ENCODE results near the gene NOA1.

NOA1 gene

GRCh38 chr4:56977321-56978012 is at the start of gene NOA1:
NOA1 (minus strand) TSS chr4:56977606; CDS start chr4:56977585, 21 bp downstream.
- intact Hi-C loops (cut with micrococcal nuclease) = loop anchor here (1.0 to 5.0 kb wide), 4 partner anchors 68 to 1125 kb away; partner anchors contain the start of genes CEP135, EXOC1 and PAICS
- Mint-ChIP-seq H3K4me3 (peak within 1 kb of the TSS; percentile 93), H3K9me3 (peaks cover 10% of the 10 kb centered on the region), H3K27ac (peak within 1 kb of the TSS; percentile 96), H3K4me1 (ENCODE audit: low read depth) (peaks cover 39% of the 10 kb centered on the region), H3K27me3 (no peaks in the 10 kb centered on the region), H3K36me3 (ENCODE audit: low read depth) (peaks cover 63% of the 10 kb centered on the region)

- Mint-ChIP-seq H3K27ac (no peak overlapping the region), H3K27me3 (no peaks in the 10 kb centered on the region), H3K36me3 (ENCODE audit: low read depth) (peaks cover 97% of the 10 kb centered on the region), H3K9me3 (no peaks in the 10 kb centered on the region), H3K4me3 (no peak overlapping the region), H3K4me1 (ENCODE audit: low read depth) (no peaks in the 10 kb centered on the region)
- intact Hi-C loops (cut with micrococcal nuclease) = loop anchor here (5.0 kb wide), 1 partner anchor 536 kb away; no protein-coding TSS in a partner anchor
Observed at GRCh38 chr4:57023104-57023503, 45.7 kb upstream of the NOA1 start.

- Mint-ChIP-seq H3K4me3 (no peak overlapping the region), H3K9me3 (no peaks in the 10 kb centered on the region), H3K4me1 (ENCODE audit: low read depth) (no peaks in the 10 kb centered on the region), H3K27me3 (no peaks in the 10 kb centered on the region), H3K27ac (no peak overlapping the region), H3K36me3 (ENCODE audit: low read depth) (peaks cover 96% of the 10 kb centered on the region)
- intact Hi-C loops (cut with micrococcal nuclease) = loop anchor here (5.0 kb wide), 1 partner anchor 533 kb away; no protein-coding TSS in a partner anchor
Observed at GRCh38 chr4:57020467-57021101, 43.2 kb upstream of the NOA1 start.

- H3K4me3 Mint-ChIP-seq = no peak overlapping the region
Observed at GRCh38 chr4:57018980-57019379, 41.6 kb upstream of the NOA1 start.

GRCh38 chr4:57013543-57014120 is 36.2 kb upstream of the NOA1 start:
- H3K36me3 Mint-ChIP-seq (ENCODE audit: low read depth) = peaks cover 91% of the 10 kb centered on the region
- H3K4me1 Mint-ChIP-seq (ENCODE audit: low read depth) = no peaks in the 10 kb centered on the region
- H3K9me3 Mint-ChIP-seq = no peaks in the 10 kb centered on the region
- intact Hi-C loops (cut with micrococcal nuclease) = loop anchor here (10.0 kb wide), 2 partner anchors 1129 to 1589 kb away; no protein-coding TSS in a partner anchor
- no peaks in the 10 kb centered on the region for H3K27me3 Mint-ChIP-seq
- H3K27ac Mint-ChIP-seq = no peak overlapping the region
- no peak overlapping the region for H3K4me3 Mint-ChIP-seq

More at GRCh38 chr4:57018980-57019379, 41.6 kb upstream of the NOA1 start:
- H3K4me1 Mint-ChIP-seq (ENCODE audit: low read depth) = no peaks in the 10 kb centered on the region
- H3K27me3 Mint-ChIP-seq = no peaks in the 10 kb centered on the region
- H3K36me3 Mint-ChIP-seq (ENCODE audit: low read depth) = peaks cover 96% of the 10 kb centered on the region
- no peaks in the 10 kb centered on the region for H3K9me3 Mint-ChIP-seq
- H3K27ac Mint-ChIP-seq = no peak overlapping the region
- intact Hi-C loops (cut with micrococcal nuclease) = loop anchor here (10.0 kb wide), 2 partner anchors 1134 to 1594 kb away; no protein-coding TSS in a partner anchor

GRCh38 chr4:56999751-57000150 is 22.3 kb upstream of the NOA1 start:
- Mint-ChIP-seq H3K27ac (no peak overlapping the region), H3K4me1 (ENCODE audit: low read depth) (no peaks in the 10 kb centered on the region), H3K4me3 (no peak overlapping the region), H3K36me3 (ENCODE audit: low read depth) (peaks cover 99% of the 10 kb centered on the region), H3K27me3 (no peaks in the 10 kb centered on the region), H3K9me3 (no peaks in the 10 kb centered on the region)
- intact Hi-C loops (cut with micrococcal nuclease) = no loop called here

- peaks cover 94% of the 10 kb centered on the region for H3K36me3 Mint-ChIP-seq (ENCODE audit: low read depth)
- no peak overlapping the region for H3K4me3 Mint-ChIP-seq
- H3K27me3 Mint-ChIP-seq = no peaks in the 10 kb centered on the region
- peaks cover 13% of the 10 kb centered on the region for H3K4me1 Mint-ChIP-seq (ENCODE audit: low read depth)
- H3K9me3 Mint-ChIP-seq = no peaks in the 10 kb centered on the region
- intact Hi-C loops (cut with micrococcal nuclease) = no loop called here
- no peak overlapping the region for H3K27ac Mint-ChIP-seq
Observed at GRCh38 chr4:56995525-56995924, 18.1 kb upstream of the NOA1 start.

- Mint-ChIP-seq H3K36me3 (ENCODE audit: low read depth) (peaks cover 83% of the 10 kb centered on the region), H3K4me1 (ENCODE audit: low read depth) (peaks cover 27% of the 10 kb centered on the region), H3K9me3 (no peaks in the 10 kb centered on the region), H3K4me3 (no peak overlapping the region), H3K27ac (peak overlapping the region; percentile 69), H3K27me3 (no peaks in the 10 kb centered on the region)
- intact Hi-C loops (cut with micrococcal nuclease) = no loop called here
Observed at GRCh38 chr4:56990109-56990905, 12.9 kb upstream of the NOA1 start.

GRCh38 chr4:56986952-56987351 is 9.5 kb upstream of the NOA1 start:
- H3K27ac Mint-ChIP-seq = no peak overlapping the region
- intact Hi-C loops (cut with micrococcal nuclease) = no loop called here
- peaks cover 37% of the 10 kb centered on the region for H3K4me1 Mint-ChIP-seq (ENCODE audit: low read depth)
- peaks cover 82% of the 10 kb centered on the region for H3K36me3 Mint-ChIP-seq (ENCODE audit: low read depth)
- no peaks in the 10 kb centered on the region for H3K9me3 Mint-ChIP-seq
- no peaks in the 10 kb centered on the region for H3K27me3 Mint-ChIP-seq
- H3K4me3 Mint-ChIP-seq = no peak overlapping the region

GRCh38 chr4:56986192-56986591 is 8.8 kb upstream of the NOA1 start:
- Mint-ChIP-seq H3K27me3 (no peaks in the 10 kb centered on the region), H3K36me3 (ENCODE audit: low read depth) (peaks cover 81% of the 10 kb centered on the region), H3K9me3 (no peaks in the 10 kb centered on the region), H3K27ac (no peak overlapping the region), H3K4me3 (no peak overlapping the region), H3K4me1 (ENCODE audit: low read depth) (peaks cover 36% of the 10 kb centered on the region)
- intact Hi-C loops (cut with micrococcal nuclease) = no loop called here

- Mint-ChIP-seq H3K4me1 (ENCODE audit: low read depth) (peaks cover 24% of the 10 kb centered on the region), H3K36me3 (ENCODE audit: low read depth) (peaks cover 73% of the 10 kb centered on the region), H3K9me3 (no peaks in the 10 kb centered on the region), H3K4me3 (no peak overlapping the region), H3K27me3 (no peaks in the 10 kb centered on the region), H3K27ac (no peak overlapping the region)
- intact Hi-C loops (cut with micrococcal nuclease) = no loop called here
Observed at GRCh38 chr4:56981795-56982201, 4.4 kb upstream of the NOA1 start.

GRCh38 chr4:56979421-56980072 is 2.1 kb upstream of the NOA1 start:
- Mint-ChIP-seq H3K36me3 (ENCODE audit: low read depth) (peaks cover 62% of the 10 kb centered on the region), H3K27me3 (no peaks in the 10 kb centered on the region), H3K4me1 (ENCODE audit: low read depth) (peaks cover 35% of the 10 kb centered on the region), H3K4me3 (peak overlapping the region; percentile 93), H3K9me3 (no peaks in the 10 kb centered on the region), H3K27ac (peak overlapping the region; percentile 96)
- intact Hi-C loops (cut with micrococcal nuclease) = loop anchor here (2.0 to 5.0 kb wide), 3 partner anchors 543 to 1127 kb away; partner anchors contain the start of genes CEP135, EXOC1 and PAICS

- intact Hi-C loops (cut with micrococcal nuclease) = loop anchor here (2.0 to 5.0 kb wide), 3 partner anchors 542 to 1127 kb away; partner anchors contain the start of genes CEP135, EXOC1 and PAICS
- H3K9me3 Mint-ChIP-seq = peaks cover under 1% of the 10 kb centered on the region
- H3K36me3 Mint-ChIP-seq (ENCODE audit: low read depth) = peaks cover 60% of the 10 kb centered on the region
- H3K4me1 Mint-ChIP-seq (ENCODE audit: low read depth) = peaks cover 38% of the 10 kb centered on the region
- H3K27me3 Mint-ChIP-seq = no peaks in the 10 kb centered on the region
- H3K4me3 Mint-ChIP-seq = peak within 1 kb of the TSS; percentile 93
- peak within 1 kb of the TSS; percentile 96 for H3K27ac Mint-ChIP-seq
Observed at GRCh38 chr4:56978750-56979303, 1.4 kb upstream of the NOA1 start, which contains the start of gene POLR2B. POLR2B (plus strand) TSS chr4:56978896; CDS start chr4:56978986, 90 bp downstream.

Measured in dendritic cell treated with granulocyte-macrophage colony-stimulating factor and Interleukin-4, amounts not matched to agents 40 ng/mL and 50 ng/mL, for 4 days (primary cell).